ENCODE data around the gene DENND1A. TPM values are rescaled to one million over a fixed set of nuclear protein-coding genes. Genes with fewer than 3 reads are reported as not detected.

DENND1A gene
- total and polyA plus RNA-seq, 11 donors = 9.8 to 24.0 (median 14.7) TPM

GRCh38 chr9:123614306-123615263 is 315.3 kb downstream of the DENND1A start:
- no peak for ATAC-seq
- WGBS, 4 donors = 93 to 95% (median 94%) methylated on average over 11 of the region's 11 CpGs
- Histone ChIP-seq H3K9me3 (no peaks in the 10 kb centered on the region), H3K27ac (no peak overlapping the region), H3K27me3 (no peaks in the 10 kb centered on the region), H3K4me3 (no peak overlapping the region), H3K4me1 (peaks cover 0 to 9% (median 0%) of the 10 kb centered on the region in 12 donors), H3K36me3 (peaks cover 0 to 17% (median 0%) of the 10 kb centered on the region in 9 donors)
- DNase-seq = no peak
- TF ChIP-seq CTCF (IDR thresholded peaks at IDR 0.05) (no peak), POLR2A (IDR thresholded peaks at IDR 0.05) (no peak)
- intact Hi-C loops (cut with DNase I) = no loop called here

- H3K4me1 ChIP-seq = peaks cover 0 to 7% (median 0%) of the 10 kb centered on the region in 12 donors
- H3K36me3 ChIP-seq = peaks cover 0 to 10% (median 0%) of the 10 kb centered on the region in 9 donors
- H3K27ac ChIP-seq = no peak overlapping the region
- TF ChIP-seq CTCF (IDR thresholded peaks at IDR 0.05) (no peak), POLR2A (IDR thresholded peaks at IDR 0.05) (no peak)
- peak in 1 of 4 donors; percentile 20 for ATAC-seq
- WGBS, 4 donors = 38 to 55% (median 48%) methylated on average over 1 of the region's 1 CpG
- no peaks in the 10 kb centered on the region for H3K27me3 ChIP-seq
- intact Hi-C loops (cut with DNase I) = no loop called here
- H3K4me3 ChIP-seq = no peak overlapping the region
- DNase-seq = no peak
- H3K9me3 ChIP-seq = no peaks in the 10 kb centered on the region
Measured at GRCh38 chr9:123611226-123611625, 318.7 kb downstream of the DENND1A start.

- no peaks in the 10 kb centered on the region for H3K9me3 ChIP-seq
- H3K4me1 ChIP-seq = peaks cover 0 to 7% (median 0%) of the 10 kb centered on the region in 12 donors
- intact Hi-C loops (cut with DNase I) = no loop called here
- H3K27ac ChIP-seq = no peak overlapping the region
- peaks cover 0 to 10% (median 0%) of the 10 kb centered on the region in 9 donors for H3K36me3 ChIP-seq
- ATAC-seq (no peak), DNase-seq (no peak)
- no peak for TF ChIP-seq POLR2A (IDR thresholded peaks at IDR 0.05)
- TF ChIP-seq CTCF (IDR thresholded peaks at IDR 0.05) = no peak
- no peak overlapping the region for H3K4me3 ChIP-seq
- H3K27me3 ChIP-seq = no peaks in the 10 kb centered on the region
- 88 to 96% (median 91%) methylated on average over 6 of the region's 6 CpGs for WGBS, 4 donors
Measured at GRCh38 chr9:123609844-123610243, 320.1 kb downstream of the DENND1A start.

- no peaks in the 10 kb centered on the region for H3K27me3 ChIP-seq
- WGBS, 4 donors = 91 to 94% (median 94%) methylated on average over 9 of the region's 9 CpGs
- peaks cover 0 to 7% (median 0%) of the 10 kb centered on the region in 12 donors for H3K4me1 ChIP-seq
- H3K27ac ChIP-seq = no peak overlapping the region
- intact Hi-C loops (cut with DNase I) = no loop called here
- H3K4me3 ChIP-seq = no peak overlapping the region
- H3K9me3 ChIP-seq = no peaks in the 10 kb centered on the region
- DNase-seq (no peak), ATAC-seq (no peak)
- TF ChIP-seq POLR2A (IDR thresholded peaks at IDR 0.05) (no peak), CTCF (IDR thresholded peaks at IDR 0.05) (no peak)
- peaks cover 0 to 6% (median 0%) of the 10 kb centered on the region in 9 donors for H3K36me3 ChIP-seq
Measured at GRCh38 chr9:123608104-123608503, 321.8 kb downstream of the DENND1A start.

Data from heart left ventricle (tissue), 16 donors.